ENCODE measurements around the gene SNX24. TPM values are rescaled to one million over a fixed set of nuclear protein-coding genes. Genes with fewer than 3 reads are reported as not detected.

The SNX24 gene
- total RNA-seq, 6 experiments from 2014 or later, result 6.2 to 23.7 (median 12.5) TPM

GRCh38 chr5:122919969-122920368, 74.6 kb downstream of the SNX24 start:
- intact Hi-C loops (cut with DNase I), result no loop called here
- Histone ChIP-seq H3K27ac (no peak overlapping the region), H3K4me3 (no peak overlapping the region), H3K9me3 (no peaks in the 10 kb centered on the region), H3K36me3 (no peaks in the 10 kb centered on the region), H3K27me3 (no peaks in the 10 kb centered on the region), H3K4me1 (peaks cover 0 to 14% (median 5%) of the 10 kb centered on the region in 4 donors)
- DNase-seq, result no peak
- WGBS (ENCODE audit: insufficient coverage, low coverage, low lambda C conversion rate, missing lambda C conversion rate), result 33% methylated on average over 1 of the region's 1 CpG
- no peak for ATAC-seq
- TF ChIP-seq POLR2A (IDR thresholded peaks at IDR 0.05) (no peak), CTCF (IDR thresholded peaks at IDR 0.05) (no peak)

DNA sequence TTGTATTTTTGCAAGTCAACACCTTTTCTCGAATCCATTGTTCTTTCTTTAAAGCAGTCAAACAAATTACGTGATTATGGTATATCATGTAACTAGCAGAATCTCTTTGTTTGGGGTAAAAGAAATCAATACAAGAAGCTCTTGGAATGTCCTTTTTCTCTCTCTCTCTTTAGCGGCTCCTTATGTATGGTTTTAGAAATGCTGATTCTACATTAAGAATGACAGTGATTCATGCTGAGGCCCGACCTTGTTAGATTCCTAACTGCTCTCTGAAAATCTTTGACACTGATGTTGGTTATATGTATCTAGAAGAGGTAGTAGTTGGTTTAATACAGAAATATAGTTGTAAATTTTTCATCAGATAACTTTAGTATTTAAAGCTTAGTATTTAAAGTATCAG, 76.4 kb downstream of the SNX24 start:
- no peak for TF ChIP-seq CTCF (IDR thresholded peaks at IDR 0.05)
- no peak for TF ChIP-seq POLR2A (IDR thresholded peaks at IDR 0.05)
- no peaks in the 10 kb centered on the region for H3K27me3 ChIP-seq
- ATAC-seq, result no peak
- no peaks in the 10 kb centered on the region for H3K9me3 ChIP-seq
- no peaks in the 10 kb centered on the region for H3K36me3 ChIP-seq
- no peak overlapping the region for H3K27ac ChIP-seq
- DNase-seq, result no peak
- WGBS (ENCODE audit: insufficient coverage, low coverage, low lambda C conversion rate, missing lambda C conversion rate), result 77% methylated on average over 4 of the region's 4 CpGs
- H3K4me1 ChIP-seq, result no peaks in the 10 kb centered on the region
- H3K4me3 ChIP-seq, result no peak overlapping the region
- intact Hi-C loops (cut with DNase I), result no loop called here

- TF ChIP-seq CTCF (IDR thresholded peaks at IDR 0.05), result no peak
- Histone ChIP-seq H3K4me1 (no peaks in the 10 kb centered on the region), H3K9me3 (no peaks in the 10 kb centered on the region), H3K27me3 (no peaks in the 10 kb centered on the region), H3K27ac (no peak overlapping the region), H3K4me3 (no peak overlapping the region), H3K36me3 (no peaks in the 10 kb centered on the region)
- 93% methylated on average over 5 of the region's 5 CpGs for WGBS (ENCODE audit: insufficient coverage, low coverage, low lambda C conversion rate, missing lambda C conversion rate)
- intact Hi-C loops (cut with DNase I), result no loop called here
- no peak for DNase-seq
- no peak for ATAC-seq
These were observed 78.8 kb downstream of the SNX24 start for GRCh38 chr5:122924203-122924602.

DNA sequence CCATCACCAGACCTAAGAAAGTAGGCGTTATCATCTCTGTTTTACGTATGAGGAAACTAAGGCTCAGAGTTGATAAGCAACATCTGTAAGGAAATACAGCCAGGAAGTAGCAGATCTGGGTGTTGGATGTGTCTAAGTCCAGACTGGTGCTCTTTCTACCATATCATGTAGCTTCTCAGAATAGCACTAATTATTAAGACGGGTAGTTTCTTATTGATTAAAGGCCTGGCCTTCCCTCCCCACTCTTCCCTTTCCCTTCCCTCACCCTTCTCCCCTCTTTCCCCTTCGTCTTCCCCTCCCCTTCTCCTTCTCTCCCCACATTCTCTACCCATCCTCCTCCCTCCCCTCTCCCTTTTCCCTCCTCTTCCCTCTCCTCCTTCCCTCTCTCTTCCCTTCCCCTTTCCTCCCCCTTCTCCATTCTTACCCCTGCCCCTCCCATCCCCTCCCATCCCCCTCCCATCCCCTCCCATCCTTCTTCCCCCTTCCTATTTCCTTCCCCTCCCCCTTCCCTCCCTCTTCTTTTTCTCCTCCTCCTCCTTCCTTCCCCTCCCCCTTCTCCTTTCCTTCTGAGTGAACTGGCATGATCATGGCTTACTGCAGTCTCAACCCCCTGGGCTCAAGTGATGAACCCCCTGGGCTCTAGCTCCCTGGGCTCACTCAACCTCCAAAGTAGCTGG, 79.4 kb downstream of the SNX24 start:
- ATAC-seq, result no peak

More for the DNA sequence above, 79.4 kb downstream of the SNX24 start:
- Histone ChIP-seq H3K4me1 (no peaks in the 10 kb centered on the region), H3K4me3 (no peak overlapping the region), H3K36me3 (no peaks in the 10 kb centered on the region), H3K27ac (no peak overlapping the region), H3K27me3 (no peaks in the 10 kb centered on the region), H3K9me3 (no peaks in the 10 kb centered on the region)
- WGBS (ENCODE audit: insufficient coverage, low coverage, low lambda C conversion rate, missing lambda C conversion rate), result 83% methylated on average over 4 of the region's 4 CpGs
- no peak for DNase-seq
- TF ChIP-seq POLR2A (IDR thresholded peaks at IDR 0.05) (no peak), CTCF (IDR thresholded peaks at IDR 0.05) (no peak)
- intact Hi-C loops (cut with DNase I), result no loop called here

Measured in right lobe of liver (tissue), 6 donors.